Tibial nerve (tissue), 3 donors: Measurements from ENCODE around the gene MNT.

ENCODE experiments used
- POLR2A ChIP-seq, 2 donors: fragments of 450-650 bp; IDR thresholded peaks; one replicate each; pipeline ENCODE4 v1.6.1; 2017; ENCODE audit warnings: antibody characterized with exemption in 2 of 2, mild to moderate bottlenecking in 2 of 2, moderate library complexity in 2 of 2
- TF ChIP-seq, protein P1 (sequence below), 5 experiments: fragments of 200-600 bp in 3 of 5; fragments of 450-650 bp in 2 of 5; sonication (generic) in 3 of 5; IDR thresholded peaks; one replicate each; pipeline ENCODE4 v1.5.1; 2016 to 2019; ENCODE audit warnings: antibody characterized with exemption in 5 of 5, mild to moderate bottlenecking in 3 of 5, moderate library complexity in 2 of 5

DNA sequence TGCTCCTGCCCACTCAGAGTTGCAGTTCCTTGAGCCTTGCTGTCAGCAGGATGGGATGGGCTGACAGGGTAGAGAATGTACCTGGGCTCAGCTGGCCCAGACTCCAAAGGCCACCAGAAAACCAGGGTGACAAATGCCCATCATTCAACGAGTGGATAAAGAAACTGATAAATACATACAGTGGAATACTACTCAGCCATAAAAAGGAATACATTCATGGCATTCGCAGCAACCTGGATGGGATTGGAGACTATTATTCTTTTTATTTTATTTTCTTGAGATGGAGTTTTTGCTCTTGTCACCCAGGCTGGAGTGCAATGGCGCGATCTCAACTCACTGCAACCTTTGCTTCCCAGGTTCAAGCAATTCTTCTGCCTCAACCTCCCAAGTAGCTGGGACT lies 43.6 kb downstream of the MNT start:
- TF ChIP-seq, protein P1, sequence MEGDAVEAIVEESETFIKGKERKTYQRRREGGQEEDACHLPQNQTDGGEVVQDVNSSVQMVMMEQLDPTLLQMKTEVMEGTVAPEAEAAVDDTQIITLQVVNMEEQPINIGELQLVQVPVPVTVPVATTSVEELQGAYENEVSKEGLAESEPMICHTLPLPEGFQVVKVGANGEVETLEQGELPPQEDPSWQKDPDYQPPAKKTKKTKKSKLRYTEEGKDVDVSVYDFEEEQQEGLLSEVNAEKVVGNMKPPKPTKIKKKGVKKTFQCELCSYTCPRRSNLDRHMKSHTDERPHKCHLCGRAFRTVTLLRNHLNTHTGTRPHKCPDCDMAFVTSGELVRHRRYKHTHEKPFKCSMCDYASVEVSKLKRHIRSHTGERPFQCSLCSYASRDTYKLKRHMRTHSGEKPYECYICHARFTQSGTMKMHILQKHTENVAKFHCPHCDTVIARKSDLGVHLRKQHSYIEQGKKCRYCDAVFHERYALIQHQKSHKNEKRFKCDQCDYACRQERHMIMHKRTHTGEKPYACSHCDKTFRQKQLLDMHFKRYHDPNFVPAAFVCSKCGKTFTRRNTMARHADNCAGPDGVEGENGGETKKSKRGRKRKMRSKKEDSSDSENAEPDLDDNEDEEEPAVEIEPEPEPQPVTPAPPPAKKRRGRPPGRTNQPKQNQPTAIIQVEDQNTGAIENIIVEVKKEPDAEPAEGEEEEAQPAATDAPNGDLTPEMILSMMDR (IDR thresholded peaks at IDR 0.05): no peak
- no peak for TF ChIP-seq POLR2A (IDR thresholded peaks at IDR 0.05)
